PC-9 (cell line): ENCODE measurements around the gene PRKAA2. TPM values are rescaled to one million over a fixed set of nuclear protein-coding genes. Genes with fewer than 3 reads are reported as not detected.

ENCODE experiments used
- BruUV-seq: library from RNA; stranded (reverse); fragments of 400-500 nt; replicated peaks from 2 replicates; lab custom pipeline; 2021; lab: Mats Ljungman, UMichigan
- CTCF ChIA-PET: fragments of 300-600 bp; sonication (Branson Sonifier 250); formaldehyde crosslinking; loops from one replicate; lab custom pipeline; 2022; ENCODE audit warnings: antibody characterized with exemption; lab: Charles Lee
- POLR2A ChIA-PET: fragments of 300-600 bp; sonication (Branson Sonifier 250); formaldehyde crosslinking; loops from one replicate; lab custom pipeline; 2022; ENCODE audit warnings: antibody characterized with exemption; ENCODE audit not compliant: unreplicated experiment; lab: Charles Lee
- DNase-seq, 2 experiments: peaks; one replicate each; pipeline versions ENCODE4 v3.0.0 to v3.0.0-alpha.2; 2015 to 2022; ENCODE audit warnings: mixed read lengths in 1 of 2
- H2AFZ ChIP-seq: fragments of 200-600 bp; sonication (generic); 2 replicates; pipeline ENCODE4 v1.8.1; 2017; ENCODE audit warnings: antibody characterized with exemption
- H3F3A ChIP-seq: fragments of 200-600 bp; sonication (generic); 2 replicates; pipeline ENCODE4 v1.8.1; 2017; ENCODE audit warnings: antibody characterized with exemption, mild to moderate bottlenecking, low read depth; ENCODE audit not compliant: insufficient read depth
- H3K27ac ChIP-seq: fragments of 200-600 bp; sonication (generic); 2 replicates; pipeline ENCODE4 v1.6.1; 2016; ENCODE audit warnings: mixed run types
- H3K27me3 ChIP-seq: fragments of 200-600 bp; sonication (generic); 2 replicates; pipeline ENCODE4 v1.6.1; 2016; ENCODE audit warnings: low read depth, mixed run types; ENCODE audit not compliant: insufficient read depth
- H3K36me3 ChIP-seq: fragments of 200-600 bp; sonication (generic); 2 replicates; pipeline ENCODE4 v1.6.1; 2016; ENCODE audit warnings: low read depth, mixed run types
- H3K4me1 ChIP-seq: fragments of 200-600 bp; sonication (generic); replicated peaks from 2 replicates; pipeline ENCODE4 v1.6.1; 2016; ENCODE audit warnings: mixed run types; ENCODE audit not compliant: insufficient read depth
- H3K4me2 ChIP-seq: fragments of 200-600 bp; sonication (generic); 2 replicates; pipeline ENCODE4 v1.6.1; 2017; ENCODE audit warnings: mixed run types
- H3K4me3 ChIP-seq: fragments of 200-600 bp; sonication (generic); 2 replicates; pipeline ENCODE4 v1.6.1; 2016; ENCODE audit warnings: mixed run types
- H3K79me2 ChIP-seq: fragments of 200-600 bp; sonication (generic); 2 replicates; pipeline ENCODE4 v1.6.1; 2017; ENCODE audit warnings: low read depth, mixed run types
- H3K9me2 ChIP-seq: fragments of 200-600 bp; sonication (generic); 2 replicates; pipeline ENCODE4 v1.8.1; 2017; ENCODE audit warnings: mild to moderate bottlenecking; ENCODE audit not compliant: insufficient read depth
- H3K9me3 ChIP-seq: fragments of 200-600 bp; sonication (generic); 2 replicates; pipeline ENCODE4 v1.8.1; 2016; ENCODE audit warnings: low read depth; ENCODE audit not compliant: insufficient read depth
- H4K20me1 ChIP-seq: fragments of 200-600 bp; sonication (generic); 2 replicates; pipeline ENCODE4 v1.8.1; 2017; ENCODE audit not compliant: insufficient read depth
- CTCF ChIP-seq: fragments of 200-600 bp; sonication (generic); conservative IDR thresholded peaks from 2 replicates; pipeline ENCODE4 v1.6.1; 2017; ENCODE audit warnings: mixed run types, antibody characterized with exemption, mild to moderate bottlenecking, moderate library complexity
- EZH2 ChIP-seq: fragments of 200-600 bp; sonication (generic); IDR thresholded peaks from 2 replicates; pipeline ENCODE4 v1.8.0; 2017; ENCODE audit warnings: antibody characterized with exemption, low read depth
- intact Hi-C: fragments of 100-400 bp; cut with micrococcal nuclease; formaldehyde crosslinking; loops from one replicate; pipeline ENCODE4 v1.10.0; 2022; ENCODE audit not compliant: unreplicated experiment
- total RNA-seq: library from RNA; stranded (reverse); gene quantifications from 2 replicates; pipeline ENCODE4 v1.2.3, GENCODE V29; 2021

Gene PRKAA2
- total RNA-seq, 1 experiment from 2014 or later: 5.0 TPM

DNA sequence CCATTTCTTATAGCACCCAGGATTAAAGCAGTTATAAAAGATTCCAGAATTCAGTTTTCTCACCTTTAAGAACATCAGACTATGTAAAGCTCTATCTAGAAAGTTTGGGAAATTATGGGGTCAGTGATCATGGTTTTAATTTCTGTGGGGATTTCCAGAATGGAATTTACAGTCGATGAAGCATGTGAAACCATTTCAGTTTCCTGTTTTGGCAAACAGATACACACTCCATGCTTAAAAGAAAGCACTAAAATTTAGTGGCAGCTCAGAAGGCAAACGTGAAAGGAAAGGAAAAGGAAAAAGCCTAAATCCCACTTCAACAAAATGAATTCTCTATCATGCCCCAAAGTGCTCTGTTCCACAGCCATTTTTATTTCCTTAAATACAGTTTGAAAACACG, 113.7 kb downstream of the PRKAA2 start:
- Histone ChIP-seq H3K27ac (no peak overlapping the region), H3K79me2 (no peaks in the 10 kb centered on the region), H3K4me2 (no peak overlapping the region), H3K9me2 (no peaks in the 10 kb centered on the region), H3K36me3 (no peaks in the 10 kb centered on the region), H3K4me1 (peaks cover 8% of the 10 kb centered on the region; the same call in 1 of the 2 replicates), H3F3A (no peaks in the 10 kb centered on the region), H4K20me1 (no peaks in the 10 kb centered on the region), H3K4me3 (no peak overlapping the region), H3K9me3 (no peaks in the 10 kb centered on the region), H2AFZ (no peak overlapping the region), H3K27me3 (no peaks in the 10 kb centered on the region)
- ChIA-PET CTCF (interaction anchor here (0.6 to 0.9 kb wide), 2 partner anchors 39 to 347 kb away, joined by 3 to 5 read pairs; no protein-coding TSS in a partner anchor), POLR2A (no interaction called here)
- intact Hi-C loops: loop anchor here (1.0 kb wide), 1 partner anchor 62 kb away; no protein-coding TSS in a partner anchor
- DNase-seq: no peak
- TF ChIP-seq CTCF (no peak), EZH2 (no peak)
- BruUV-seq: no TSS peak

Other genes starting within 250 kb of the PRKAA2 start
- 16.5 and 22.4 TPM in 2 replicates for gene PLPP3, start 65.8 kb upstream of the PRKAA2 start, total RNA-seq
- gene FYB2, start 174.1 kb downstream of the PRKAA2 start, total RNA-seq: not detected in 2 replicates
- gene C8A, start 209.5 kb downstream of the PRKAA2 start, total RNA-seq: not detected in 2 replicates